ENCODE data around the gene ADAM22.

The ADAM22 gene

DNA sequence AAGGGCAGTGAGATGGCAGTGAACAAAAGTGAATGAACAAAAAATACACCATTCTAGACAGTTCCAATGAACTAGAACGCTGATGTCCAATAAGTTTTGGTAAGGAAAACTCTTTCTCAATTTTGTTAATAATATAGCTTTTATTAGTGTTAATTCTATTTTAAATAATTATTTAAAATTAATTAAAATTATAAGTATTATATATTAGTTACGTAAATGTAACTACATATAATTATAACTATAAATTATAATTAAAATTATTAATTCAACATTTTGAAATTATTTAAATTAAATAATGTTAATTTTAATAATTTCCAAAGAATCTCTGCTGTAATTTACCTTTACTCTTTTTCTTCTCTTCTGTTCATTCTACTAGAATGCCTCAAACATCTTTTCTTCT is 280.4 kb downstream of the ADAM22 start:
- H2BK5ac ChIP-seq (ENCODE audit: low read depth, low read length, poor library complexity), result no peak overlapping the region
- H2AFZ ChIP-seq (ENCODE audit: insufficient read depth, low read length, poor library complexity), result no peak overlapping the region
- H3K79me2 ChIP-seq (ENCODE audit: control insufficient read depth, insufficient read depth, low read length, poor library complexity), result no peaks in the 10 kb centered on the region
- H2BK120ac ChIP-seq (ENCODE audit: insufficient read depth, low read length, poor library complexity), result no peak overlapping the region
- WGBS (ENCODE audit: extremely low coverage, insufficient coverage, insufficient read length), result no CpG with 5 or more reads among the region's 2 CpGs
- H2AK5ac ChIP-seq (ENCODE audit: low read length), result no peak overlapping the region
- no peak overlapping the region for H3K9ac ChIP-seq (ENCODE audit: low read length)
- H4K91ac ChIP-seq (ENCODE audit: low read depth, low read length), result no peak overlapping the region
- no peak for DNase-seq
- H3K27ac ChIP-seq (ENCODE audit: low read depth, low read length), result no peak overlapping the region
- H3K23ac ChIP-seq (ENCODE audit: low read length), result no peak overlapping the region
- no peak overlapping the region for H4K12ac ChIP-seq (ENCODE audit: low read depth, low read length)
- H3K4me3 ChIP-seq (ENCODE audit: low read depth, low read length), result no peak overlapping the region
- no peak overlapping the region for H3K18ac ChIP-seq (ENCODE audit: low read length)
- no peaks in the 10 kb centered on the region for H3K9me3 ChIP-seq (ENCODE audit: insufficient read depth, low read depth, low read length)
- no peak overlapping the region for H4K8ac ChIP-seq (ENCODE audit: low read depth, low read length)
- no peaks in the 10 kb centered on the region for H3K27me3 ChIP-seq (ENCODE audit: insufficient read depth, low read length)
- H2BK12ac ChIP-seq (ENCODE audit: low read length), result no peak overlapping the region
- H3K4me2 ChIP-seq (ENCODE audit: low read length), result no peak overlapping the region
- no peaks in the 10 kb centered on the region for H3K79me1 ChIP-seq (ENCODE audit: low read length)
- peaks cover 12 to 14% of the 10 kb centered on the region in 2 experiments for H3K36me3 ChIP-seq (ENCODE audit: control insufficient read depth in 1 of 2, insufficient read depth in 2 of 2, low read length in 2 of 2)
- H3K4ac ChIP-seq (ENCODE audit: low read depth, low read length), result no peak overlapping the region
- peaks cover 5% of the 10 kb centered on the region in 2 experiments for H3K4me1 ChIP-seq (ENCODE audit: control insufficient read depth in 1 of 2, insufficient read depth in 2 of 2, low read length in 2 of 2)
- H3K14ac ChIP-seq (ENCODE audit: low read length), result no peak overlapping the region

DNA sequence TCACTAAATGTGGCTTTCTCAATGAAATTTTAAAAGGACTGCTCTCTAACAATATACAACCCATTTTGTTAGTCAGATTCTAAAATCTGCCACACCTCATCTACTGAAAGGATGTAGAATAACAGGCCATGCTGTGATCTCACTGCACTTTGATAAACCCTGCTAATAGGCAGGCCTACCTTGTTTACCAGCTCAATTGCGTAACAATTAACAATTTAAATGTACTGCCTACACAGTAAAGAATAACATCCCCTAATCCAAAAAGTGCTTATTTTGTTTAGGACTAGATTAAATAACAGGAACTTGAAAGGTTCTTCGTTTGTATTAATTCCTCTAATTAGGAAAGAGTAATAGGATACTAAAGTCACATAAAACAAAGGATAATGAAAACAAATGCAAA is 281.2 kb downstream of the ADAM22 start:
- Histone ChIP-seq H3K36me3 (ENCODE audit: control insufficient read depth in 1 of 2, insufficient read depth in 2 of 2, low read length in 2 of 2) (peaks cover 9 to 11% of the 10 kb centered on the region in 2 experiments), H3K79me1 (ENCODE audit: low read length) (peaks cover 5% of the 10 kb centered on the region), H2BK5ac (ENCODE audit: low read depth, low read length, poor library complexity) (no peak overlapping the region), H3K4ac (ENCODE audit: low read depth, low read length) (no peak overlapping the region), H4K12ac (ENCODE audit: low read depth, low read length) (no peak overlapping the region), H4K91ac (ENCODE audit: low read depth, low read length) (no peak overlapping the region), H3K4me3 (ENCODE audit: low read depth, low read length) (no peak overlapping the region), H2BK120ac (ENCODE audit: insufficient read depth, low read length, poor library complexity) (no peak overlapping the region), H3K27ac (ENCODE audit: low read depth, low read length) (no peak overlapping the region), H2AFZ (ENCODE audit: insufficient read depth, low read length, poor library complexity) (no peak overlapping the region), H3K4me2 (ENCODE audit: low read length) (no peak overlapping the region), H3K23ac (ENCODE audit: low read length) (no peak overlapping the region), H3K14ac (ENCODE audit: low read length) (no peak overlapping the region), H3K9ac (ENCODE audit: low read length) (no peak overlapping the region), H3K79me2 (ENCODE audit: control insufficient read depth, insufficient read depth, low read length, poor library complexity) (peaks cover 5% of the 10 kb centered on the region), H3K27me3 (ENCODE audit: insufficient read depth, low read length) (no peaks in the 10 kb centered on the region), H2BK12ac (ENCODE audit: low read length) (no peak overlapping the region), H4K8ac (ENCODE audit: low read depth, low read length) (no peak overlapping the region), H2AK5ac (ENCODE audit: low read length) (no peak overlapping the region), H3K4me1 (ENCODE audit: control insufficient read depth in 1 of 2, insufficient read depth in 2 of 2, low read length in 2 of 2) (peaks cover 5% of the 10 kb centered on the region in 2 experiments), H3K18ac (ENCODE audit: low read length) (no peak overlapping the region), H3K9me3 (ENCODE audit: insufficient read depth, low read depth, low read length) (no peaks in the 10 kb centered on the region)
- no peak for DNase-seq
- WGBS (ENCODE audit: extremely low coverage, insufficient coverage, insufficient read length), result no CpG with 5 or more reads among the region's 2 CpGs

DNA sequence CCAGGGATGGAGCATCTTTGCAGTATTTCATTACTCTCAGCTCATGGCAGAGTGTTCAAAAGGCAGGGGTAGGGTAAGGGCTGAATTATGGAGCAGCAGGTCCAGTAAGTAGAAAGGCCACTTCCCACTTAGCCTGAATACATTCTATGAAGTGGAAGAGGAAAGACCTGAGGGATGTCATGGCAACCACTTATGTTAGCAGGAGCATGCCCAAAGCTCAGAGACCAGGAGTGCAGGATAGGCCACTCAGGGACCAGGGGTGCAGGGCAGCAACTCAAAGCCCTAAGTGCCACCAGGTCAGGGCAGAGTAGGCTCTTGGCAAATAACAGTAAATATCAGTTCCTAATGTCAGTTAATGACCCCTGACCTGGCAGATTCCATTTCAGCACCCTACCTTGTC is 282.2 kb downstream of the ADAM22 start:
- Histone ChIP-seq H2BK120ac (ENCODE audit: insufficient read depth, low read length, poor library complexity) (no peak overlapping the region), H2AK5ac (ENCODE audit: low read length) (no peak overlapping the region), H3K79me2 (ENCODE audit: control insufficient read depth, insufficient read depth, low read length, poor library complexity) (peaks cover 5% of the 10 kb centered on the region), H3K4me2 (ENCODE audit: low read length) (no peak overlapping the region), H2AFZ (ENCODE audit: insufficient read depth, low read length, poor library complexity) (no peak overlapping the region), H2BK5ac (ENCODE audit: low read depth, low read length, poor library complexity) (no peak overlapping the region), H3K14ac (ENCODE audit: low read length) (no peak overlapping the region), H4K91ac (ENCODE audit: low read depth, low read length) (no peak overlapping the region), H3K79me1 (ENCODE audit: low read length) (peaks cover 5% of the 10 kb centered on the region), H3K4me1 (ENCODE audit: control insufficient read depth in 1 of 2, insufficient read depth in 2 of 2, low read length in 2 of 2) (peaks cover 5% of the 10 kb centered on the region in 2 experiments), H3K27ac (ENCODE audit: low read depth, low read length) (no peak overlapping the region), H4K8ac (ENCODE audit: low read depth, low read length) (no peak overlapping the region), H3K4me3 (ENCODE audit: low read depth, low read length) (no peak overlapping the region), H4K12ac (ENCODE audit: low read depth, low read length) (no peak overlapping the region), H3K9ac (ENCODE audit: low read length) (no peak overlapping the region), H3K23ac (ENCODE audit: low read length) (no peak overlapping the region), H3K36me3 (ENCODE audit: control insufficient read depth in 1 of 2, insufficient read depth in 2 of 2, low read length in 2 of 2) (peaks cover 9% of the 10 kb centered on the region in 2 experiments), H2BK12ac (ENCODE audit: low read length) (no peak overlapping the region), H3K27me3 (ENCODE audit: insufficient read depth, low read length) (no peaks in the 10 kb centered on the region), H3K9me3 (ENCODE audit: insufficient read depth, low read depth, low read length) (no peaks in the 10 kb centered on the region), H3K4ac (ENCODE audit: low read depth, low read length) (no peak overlapping the region), H3K18ac (ENCODE audit: low read length) (no peak overlapping the region)
- DNase-seq, result no peak

DNA sequence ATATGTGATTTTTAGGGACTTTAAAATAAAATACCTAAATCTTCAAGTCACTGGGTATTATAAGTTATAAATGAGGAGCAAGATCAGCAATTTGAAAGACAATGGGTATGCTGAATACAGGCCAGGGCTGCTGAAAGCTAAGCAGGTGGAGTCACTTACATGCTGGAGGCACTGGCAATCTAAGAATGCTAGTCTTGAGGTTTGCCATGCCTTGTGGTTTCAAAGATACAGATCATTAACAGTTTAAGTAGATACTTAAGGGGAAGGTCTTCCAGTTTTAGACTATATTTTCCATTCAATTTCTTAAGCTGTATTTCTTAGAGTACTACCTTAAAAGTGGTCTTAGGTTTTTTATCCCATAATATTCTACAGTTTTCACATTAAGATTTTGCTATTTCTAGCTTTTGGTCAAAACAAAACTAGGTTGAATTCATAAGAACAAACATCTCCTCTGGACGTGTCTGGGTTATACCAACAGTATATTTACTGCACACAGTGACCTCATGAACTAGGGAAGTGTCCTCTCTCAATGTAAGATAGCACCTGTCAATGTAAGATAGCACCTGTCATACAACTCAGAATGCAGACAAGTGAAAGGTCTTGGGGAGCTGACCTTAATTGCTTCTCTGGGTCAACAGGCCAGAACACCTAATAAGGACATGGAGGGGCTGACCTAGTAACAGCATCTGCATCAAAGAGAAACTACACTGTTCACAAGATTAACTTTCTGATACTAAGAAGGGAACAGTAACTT is 283.8 kb downstream of the ADAM22 start:
- no peak overlapping the region for H3K4ac ChIP-seq (ENCODE audit: low read depth, low read length)
- no peak for DNase-seq
- no peak overlapping the region for H3K27ac ChIP-seq (ENCODE audit: low read depth, low read length)
- no peak overlapping the region for H2BK12ac ChIP-seq (ENCODE audit: low read length)
- no CpG with 5 or more reads among the region's 1 CpG for WGBS (ENCODE audit: extremely low coverage, insufficient coverage, insufficient read length)
- peaks cover 5% of the 10 kb centered on the region in 2 experiments for H3K4me1 ChIP-seq (ENCODE audit: control insufficient read depth in 1 of 2, insufficient read depth in 2 of 2, low read length in 2 of 2)
- peaks cover 5% of the 10 kb centered on the region for H3K79me2 ChIP-seq (ENCODE audit: control insufficient read depth, insufficient read depth, low read length, poor library complexity)
- no peak overlapping the region for H3K9ac ChIP-seq (ENCODE audit: low read length)
- H2BK120ac ChIP-seq (ENCODE audit: insufficient read depth, low read length, poor library complexity), result no peak overlapping the region
- H3K79me1 ChIP-seq (ENCODE audit: low read length), result peaks cover 5% of the 10 kb centered on the region
- H4K8ac ChIP-seq (ENCODE audit: low read depth, low read length), result no peak overlapping the region
- H3K18ac ChIP-seq (ENCODE audit: low read length), result no peak overlapping the region
- no peak overlapping the region for H3K4me3 ChIP-seq (ENCODE audit: low read depth, low read length)
- H3K23ac ChIP-seq (ENCODE audit: low read length), result no peak overlapping the region
- no peak overlapping the region for H3K4me2 ChIP-seq (ENCODE audit: low read length)
- no peak overlapping the region for H2AFZ ChIP-seq (ENCODE audit: insufficient read depth, low read length, poor library complexity)
- no peak overlapping the region for H2AK5ac ChIP-seq (ENCODE audit: low read length)
- no peak overlapping the region for H4K12ac ChIP-seq (ENCODE audit: low read depth, low read length)
- H4K91ac ChIP-seq (ENCODE audit: low read depth, low read length), result no peak overlapping the region
- H3K9me3 ChIP-seq (ENCODE audit: insufficient read depth, low read depth, low read length), result no peaks in the 10 kb centered on the region
- H3K14ac ChIP-seq (ENCODE audit: low read length), result no peak overlapping the region
- H3K36me3 ChIP-seq (ENCODE audit: control insufficient read depth in 1 of 2, insufficient read depth in 2 of 2, low read length in 2 of 2), result peaks cover 7 to 8% of the 10 kb centered on the region in 2 experiments
- no peaks in the 10 kb centered on the region for H3K27me3 ChIP-seq (ENCODE audit: insufficient read depth, low read length)
- H2BK5ac ChIP-seq (ENCODE audit: low read depth, low read length, poor library complexity), result no peak overlapping the region
